Heart left ventricle (tissue), 16 donors: Measurements from ENCODE around the gene WDR62. TPM values are rescaled to one million over a fixed set of nuclear protein-coding genes. Genes with fewer than 3 reads are reported as not detected.

Source experiments
- ATAC-seq, 4 donors: fragments of 200-7000 bp; cut with Tn5 transposase; one replicate each; pipeline ENCODE4 v1.9.1; 2020 to 2022; ENCODE audit warnings: moderate library complexity in 4 of 4, mild to moderate bottlenecking in 3 of 4, moderate number of reproducible peaks in 1 of 4
- DNase-seq, 5 donors: peaks; one replicate each; pipeline ENCODE4 v3.0.0-alpha.2; 2020
- H3K27ac ChIP-seq, 12 donors: fragments of 200-600 bp; sonication (generic) in 4 of 12; one replicate each; pipeline versions ENCODE4 v1.5.0 to v1.8.0; 2016 to 2022; ENCODE audit warnings: mild to moderate bottlenecking in 2 of 12
- H3K27me3 ChIP-seq, 9 donors: fragments of 200-600 bp; sonication (generic) in 2 of 9; one replicate each; pipeline versions ENCODE4 v1.5.1 to v1.8.0; 2016 to 2022; ENCODE audit warnings: mild to moderate bottlenecking in 3 of 9
- H3K36me3 ChIP-seq, 9 donors: fragments of 200-600 bp; sonication (generic) in 2 of 9; one replicate each; pipeline versions ENCODE4 v1.5.0 to v1.8.0; 2018 to 2022; ENCODE audit warnings: mild to moderate bottlenecking in 2 of 9
- H3K4me1 ChIP-seq, 12 donors: fragments of 200-600 bp; sonication (generic) in 4 of 12; one replicate each; pipeline versions ENCODE4 v1.5.0 to v1.8.0; 2016 to 2022; ENCODE audit warnings: mild to moderate bottlenecking in 3 of 12
- H3K4me3 ChIP-seq, 12 donors: fragments of 200-600 bp; sonication (generic) in 4 of 12; one replicate each; pipeline versions ENCODE4 v1.5.0 to v1.8.0; 2017 to 2022; ENCODE audit warnings: mild to moderate bottlenecking in 9 of 12, moderate library complexity in 4 of 12
- H3K9me3 ChIP-seq, 12 donors: fragments of 200-600 bp; sonication (generic) in 4 of 12; one replicate each; pipeline versions ENCODE4 v1.5.0 to v1.8.0; 2016 to 2022; ENCODE audit warnings: mild to moderate bottlenecking in 1 of 12
- CTCF ChIP-seq, 12 donors: fragments of 200-600 bp; sonication (generic) in 4 of 12; IDR thresholded peaks; one replicate each; pipeline versions ENCODE4 v1.5.0 to v1.8.0; 2018 to 2022; ENCODE audit warnings: antibody characterized with exemption in 12 of 12, mild to moderate bottlenecking in 5 of 12
- POLR2A ChIP-seq, 2 donors: fragments of 450-650 bp; IDR thresholded peaks; one replicate each; pipeline ENCODE4 v1.6.1; 2017; ENCODE audit warnings: antibody characterized with exemption in 2 of 2, mild to moderate bottlenecking in 2 of 2, moderate library complexity in 2 of 2
- WGBS, 4 donors: extraction: QIAGEN DNeasy Blood & Tissue Kit in 2 of 4; methylation state at CpG; one replicate each; pipeline versions ENCODE4 v1.1.5 to v1.1.7; 2013 to 2018; 5-methylcytosine and 5-hydroxymethylcytosine counted together
- intact Hi-C, 10 donors: fragments of 100-400 bp; cut with DNase I; formaldehyde crosslinking; loops; one replicate each; pipeline versions ENCODE4 v1.11.1 to v1.14.2; 2022
- polyA plus RNA-seq, 2 donors: library from polyadenylated mRNA; stranded (reverse); fragments of 200-250 nt; gene quantifications; one replicate each; pipeline ENCODE4 v1.2.3, GENCODE V29; 2013
- total RNA-seq, 9 donors: library from RNA; depleted of rRNA in 2 of 9; stranded (reverse); fragments of >200 nt in 2 of 9; fragmentation: NEBNext Ultra II Directional in 3 of 9; extraction: Animal tissue kit (Norgen Biotek cat#: 25700) in 3 of 9; gene quantifications; one replicate each; pipeline versions ENCODE4 v1.1.0 to v1.2.4, GENCODE V29; 2016 to 2023
- donor health status: ischemic (EF 13 %, LVEDD 7.1; RV severe dilation, severe dysfunction).
- donor health status: healthy with polysubstance abuse.
- donor health status: DM: no; HTN: yes; CAD: no.
- donor health status: DM: no; HTN: no; CAD: no.
- donor health status: ischemic (EF 25% LVEDD 6.9; RV normal size, moderate dysfunction).
- donor health status: ischemic (EF 25% LVEDD 5.7; RV mildly dilated, moderate dysfunction).
- donor health status: healthy.
- donor health status: DM: yes; HTN: yes; CAD: no.
- donor health status: ischemic (EF 35%, LVEDD 5.7; RV mildly dilated, moderate dysfunction).
- donor health status: nonischemic (EF 11% LVEDD 7.7; RV severe dilation, severe dysfunction).
- donor health status: DM: yes; HTN: yes; CAD: no.
- donor health status: PGD.
- donor health status: ischemic (EF 29% LVEDD 5.4; RV normal size, mild dysfunction).
- donor health status: nonischemic (EF 23%, LVEDD 6.1; RV moderate dilation, normal function).

WDR62 gene
- total and polyA plus RNA-seq, 11 donors = 1.4 to 24.3 (median 7.7) TPM

- H3K4me1 ChIP-seq = peaks cover 0 to 30% (median 16%) of the 10 kb centered on the region in 12 donors
- intact Hi-C loops = loop anchor here in 3 of 10 donors (1.0 to 5.0 kb wide), 3 partner anchors 18 to 41 kb away; partner anchors contain the start of genes THAP8 (in 3 of the 3), WDR62 (in 3 of the 3) and SDHAF1 (in 1 of the 3)
- peaks cover 0 to 12% (median 5%) of the 10 kb centered on the region in 9 donors for H3K36me3 ChIP-seq
- ATAC-seq = no peak
- peak overlapping the region; percentile 25 to 89 (median 71) for H3K27ac ChIP-seq
- WGBS, 4 donors = 24 to 30% (median 29%) methylated on average over 13 to 15 of the region's 15 CpGs
- no peaks in the 10 kb centered on the region for H3K9me3 ChIP-seq
- H3K4me3 ChIP-seq = peak overlapping the region; percentile 44 to 98 (median 74)
- TF ChIP-seq POLR2A (IDR thresholded peaks at IDR 0.05) = no peak
- TF ChIP-seq CTCF (IDR thresholded peaks at IDR 0.05) = no peak
- DNase-seq = no peak
- H3K27me3 ChIP-seq = no peaks in the 10 kb centered on the region
Observed at GRCh38 chr19:36013280-36014011, 41.3 kb upstream of the WDR62 start.

GRCh38 chr19:36014012-36014924 is 40.4 kb upstream of the WDR62 start, which contains the start of gene ALKBH6:
Gene ALKBH6, minus strand, starts transcription at chr19:36014213. Its CDS starts 816 bp downstream, at chr19:36013397.
- Histone ChIP-seq H3K9me3 (no peaks in the 10 kb centered on the region), H3K27ac (peak within 1 kb of the TSS; percentile 25 to 89 (median 71)), H3K4me3 (peak within 1 kb of the TSS; percentile 44 to 98 (median 74)), H3K36me3 (peaks cover 0 to 12% (median 5%) of the 10 kb centered on the region in 9 donors), H3K27me3 (no peaks in the 10 kb centered on the region), H3K4me1 (peaks cover 0 to 21% (median 11%) of the 10 kb centered on the region in 12 donors)
- WGBS, 4 donors = 2 to 3% (median 2%) methylated on average over 41 to 42 of the region's 42 CpGs
- ATAC-seq = peak; percentile 98 to 100 (median 100)
- peak; percentile 100 for DNase-seq
- peak in 1 of 12 donors; percentile 15 for TF ChIP-seq CTCF (IDR thresholded peaks at IDR 0.05)
- peak in 1 of 2 donors; percentile 13 for TF ChIP-seq POLR2A (IDR thresholded peaks at IDR 0.05)
- intact Hi-C loops = loop anchor here in 3 of 10 donors (1.0 to 5.0 kb wide), 3 partner anchors 19 to 40 kb away; partner anchors contain the start of genes THAP8 (in 3 of the 3), WDR62 (in 3 of the 3) and SDHAF1 (in 1 of the 3)

DNA sequence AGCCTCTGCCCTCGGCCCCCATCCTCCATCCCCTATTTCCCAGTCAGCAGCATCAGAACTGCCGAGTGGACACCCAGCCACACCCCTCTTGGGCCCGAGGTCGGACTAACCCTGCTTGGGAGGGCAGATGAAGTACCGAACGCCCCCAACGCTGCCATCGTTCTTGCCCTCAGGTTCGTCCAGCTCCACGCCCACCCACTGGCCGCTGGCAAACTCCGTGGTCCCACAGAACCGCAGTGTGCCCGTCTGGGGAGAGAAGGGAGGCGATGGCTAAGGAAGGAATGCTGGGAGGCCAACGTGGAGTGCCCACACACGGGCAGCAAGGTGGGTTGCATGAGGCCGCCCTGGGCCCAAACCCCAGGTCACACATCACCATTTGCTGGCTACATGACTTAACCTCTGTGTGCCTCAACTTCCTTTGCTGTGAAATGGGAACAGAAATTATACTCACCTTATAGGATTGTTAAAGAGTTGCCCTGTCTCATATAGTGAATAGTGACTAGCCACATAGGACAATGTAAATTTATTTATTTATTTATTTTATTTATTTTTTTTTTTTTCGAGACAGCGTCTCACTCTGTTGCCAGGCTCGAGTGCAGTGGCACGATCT is 35.5 kb upstream of the WDR62 start:
- no peak for TF ChIP-seq POLR2A (IDR thresholded peaks at IDR 0.05)
- TF ChIP-seq CTCF (IDR thresholded peaks at IDR 0.05) = no peak
- peaks cover 0 to 48% (median 15%) of the 10 kb centered on the region in 9 donors for H3K36me3 ChIP-seq
- H3K4me1 ChIP-seq = peaks cover 0 to 7% (median 5%) of the 10 kb centered on the region in 12 donors
- 91 to 94% (median 92%) methylated on average over 17 to 22 of the region's 22 CpGs for WGBS, 4 donors
- H3K27ac ChIP-seq = no peak overlapping the region
- intact Hi-C loops = loop anchor here in 1 of 10 donors (5.0 kb wide), 1 partner anchor 33 kb away; the partner anchor contains the start of genes THAP8 and WDR62
- H3K9me3 ChIP-seq = no peaks in the 10 kb centered on the region
- ATAC-seq = no peak
- H3K27me3 ChIP-seq = no peaks in the 10 kb centered on the region
- DNase-seq = no peak
- no peak overlapping the region for H3K4me3 ChIP-seq
